ENCODE results near the gene TMEM240.
"Not testable (repeated sequence)": the region's sequence is repeated elsewhere in the genome, so short reads cannot be mapped to it uniquely, and the experiment has no call there.

TMEM240 gene

DNA sequence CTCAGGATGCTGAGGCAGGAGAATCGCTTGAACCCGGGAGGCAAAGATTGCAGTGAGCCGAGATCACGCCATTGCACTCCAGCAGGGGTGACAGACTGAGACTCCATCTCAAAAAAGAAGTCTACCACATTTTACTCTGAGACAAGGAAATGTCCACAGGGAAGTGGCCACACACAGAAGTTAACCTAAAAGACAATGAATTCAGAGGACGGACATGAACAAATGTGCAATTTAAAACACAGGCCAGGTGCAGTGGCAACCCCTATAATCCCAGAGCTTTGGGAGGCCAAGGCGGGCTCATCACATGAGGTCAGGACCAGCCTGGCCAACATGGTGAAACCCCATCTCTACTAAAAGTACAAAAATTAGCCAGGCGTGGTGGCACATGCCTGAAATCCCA, 17.3 kb upstream of the TMEM240 start:
- not testable (repeated sequence) for DNase-seq (ENCODE audit: low read depth in 1 of 2, low spot score in 1 of 2)

DNA sequence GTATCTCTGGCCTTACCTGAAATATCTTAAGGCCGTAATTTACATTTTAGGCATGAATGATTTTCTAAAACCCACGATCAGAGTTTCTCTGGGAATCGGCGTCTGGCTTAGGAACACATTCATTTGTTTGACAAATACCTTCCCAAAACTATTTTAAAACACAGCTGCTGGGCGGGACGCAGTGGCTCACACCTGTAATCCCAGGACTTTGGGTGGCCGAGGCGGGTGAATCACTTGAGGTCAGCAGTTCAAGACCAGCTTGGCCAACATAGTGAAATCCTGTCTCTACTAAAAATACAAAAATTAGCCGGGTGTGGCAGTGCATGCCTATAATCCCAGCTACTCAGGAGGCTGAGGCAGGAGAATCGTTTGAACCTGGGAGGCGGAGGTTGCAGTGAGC, 16.5 kb upstream of the TMEM240 start:
- DNase-seq (ENCODE audit: low read depth in 1 of 2, low spot score in 1 of 2): not testable (repeated sequence)

GRCh38 chr1:1556505-1556904, 16.1 kb upstream of the TMEM240 start:
- no peak for DNase-seq (ENCODE audit: low read depth in 1 of 2, low spot score in 1 of 2)

DNA sequence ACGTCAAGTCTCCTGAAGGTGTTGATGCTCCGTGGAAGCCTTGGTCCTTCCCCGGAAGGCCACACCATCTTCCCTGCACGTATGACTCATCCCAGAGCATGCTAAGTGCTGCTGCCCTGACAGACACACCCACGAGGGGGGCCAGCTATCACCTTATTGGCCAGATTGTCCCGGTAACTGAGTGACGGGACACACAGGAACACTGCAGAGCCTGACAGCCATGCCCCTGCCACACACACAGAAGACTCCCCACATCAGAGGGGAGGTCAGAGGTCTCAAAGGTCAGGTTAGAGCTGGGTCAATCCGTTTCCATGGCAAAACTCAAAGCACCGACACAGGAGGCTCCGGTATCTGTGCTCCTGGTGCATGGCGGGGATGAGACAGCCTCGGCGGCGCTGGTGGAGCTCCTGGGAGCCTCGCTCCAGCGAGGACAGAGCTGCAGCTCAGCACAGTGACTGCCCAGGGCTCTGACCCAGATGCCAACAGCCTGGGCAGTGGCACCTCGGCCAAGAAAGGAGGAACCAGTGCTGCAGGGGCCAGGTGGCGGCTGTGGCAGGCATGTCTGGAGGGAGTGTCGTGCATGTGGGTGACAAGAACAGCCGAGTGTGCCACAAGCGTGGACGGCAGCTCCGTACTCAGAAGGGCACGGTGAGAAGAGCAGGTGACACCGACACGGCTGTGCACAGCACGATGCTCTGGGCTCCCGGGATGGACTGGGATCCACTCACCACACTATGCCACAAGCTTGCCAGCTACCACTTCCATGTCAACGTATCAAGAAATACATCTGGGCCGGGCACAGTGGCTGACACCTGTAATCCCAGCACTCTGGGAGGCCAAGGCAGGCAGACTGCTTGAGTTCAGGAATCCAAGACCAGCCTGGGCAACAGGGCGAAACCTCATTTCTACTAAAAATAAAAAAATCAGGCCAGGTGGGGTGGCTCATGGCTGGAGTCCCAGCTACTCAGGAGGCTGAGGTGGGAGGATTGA, 14.8 kb upstream of the TMEM240 start:
- no peak for DNase-seq (ENCODE audit: low read depth in 1 of 2, low spot score in 1 of 2)

DNA sequence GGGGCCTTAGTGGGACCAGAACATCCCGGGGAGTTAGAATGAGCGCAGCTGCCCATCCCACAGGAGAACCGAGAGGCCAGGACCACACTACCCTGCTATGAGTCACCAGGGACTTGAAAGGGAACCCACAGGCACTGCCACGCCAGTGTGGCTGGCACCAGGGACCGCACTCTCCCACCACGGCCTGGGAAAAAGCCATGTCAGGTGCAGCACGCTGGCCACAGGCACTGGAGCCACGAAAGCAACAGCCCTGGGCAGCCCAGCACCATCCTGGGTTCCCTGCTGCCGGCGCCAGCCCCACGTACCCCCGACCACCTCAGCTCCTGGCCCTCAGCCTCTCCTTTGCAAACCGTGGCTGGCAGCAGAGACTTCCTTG, 14.1 kb upstream of the TMEM240 start:
- no peak for DNase-seq (ENCODE audit: low read depth in 1 of 2, low spot score in 1 of 2)

- DNase-seq (ENCODE audit: low read depth in 1 of 2, low spot score in 1 of 2): no peak
Measured at GRCh38 chr1:1553821-1554494, 13.5 kb upstream of the TMEM240 start.

- no peak for DNase-seq (ENCODE audit: low read depth in 1 of 2, low spot score in 1 of 2)
Measured at GRCh38 chr1:1552263-1552639, 11.8 kb upstream of the TMEM240 start.

DNA sequence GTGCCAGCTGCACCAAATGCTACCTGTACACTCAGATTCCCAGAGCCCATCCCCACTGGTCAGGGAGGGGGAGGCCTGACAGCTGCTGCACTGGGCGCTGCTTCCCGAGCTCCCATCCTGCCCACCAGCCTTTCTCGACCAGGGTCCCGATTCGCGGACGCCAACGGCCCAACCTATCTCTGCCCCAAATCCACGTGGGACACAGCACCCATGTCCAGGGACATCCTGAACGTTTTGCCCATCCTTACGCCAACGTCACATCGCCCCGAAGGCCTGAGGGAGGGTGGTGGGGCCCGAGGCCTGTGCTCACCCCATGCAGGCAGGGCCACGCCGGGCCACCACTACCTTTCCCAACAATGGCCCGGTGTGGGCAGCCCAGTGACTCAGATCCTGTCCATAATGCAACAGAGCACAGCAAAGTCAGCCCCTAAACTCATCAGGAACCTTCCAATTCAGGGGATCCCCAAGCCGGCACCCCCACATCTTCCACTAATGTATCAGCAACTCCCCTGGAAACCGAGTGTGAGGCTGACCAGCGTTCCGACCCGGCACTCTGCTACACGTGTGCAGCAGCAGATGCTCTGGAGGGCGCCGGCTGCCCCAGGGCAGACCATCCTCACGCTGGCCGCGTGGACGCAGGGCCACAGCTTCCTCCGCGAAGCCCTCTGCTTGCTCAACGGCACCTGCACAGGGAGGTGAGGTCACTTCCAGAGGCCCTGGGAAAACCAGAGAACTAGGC, 11.3 kb upstream of the TMEM240 start:
- no peak for DNase-seq (ENCODE audit: low read depth in 1 of 2, low spot score in 1 of 2)

GRCh38 chr1:1550591-1551432, 10.4 kb upstream of the TMEM240 start:
- no peak for DNase-seq (ENCODE audit: low read depth in 1 of 2, low spot score in 1 of 2)

DNA sequence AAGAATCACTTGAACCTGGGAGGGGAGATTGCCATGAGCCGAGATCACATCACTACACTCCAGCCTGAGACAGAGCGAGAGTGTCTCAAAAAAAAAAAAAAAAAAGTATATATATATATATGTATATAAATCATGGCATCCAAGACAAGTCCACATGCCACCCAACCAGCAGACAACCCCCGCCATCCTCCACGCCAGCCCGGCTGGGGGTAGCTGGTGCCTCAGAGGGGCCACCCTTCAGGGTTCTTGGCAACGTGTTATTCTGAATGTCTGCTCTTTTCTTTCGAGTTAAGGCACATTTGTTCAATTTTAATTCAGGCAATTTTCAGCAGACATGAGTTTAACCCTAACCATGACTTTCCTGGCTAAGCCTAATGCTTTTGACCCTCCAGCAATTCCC, 9.7 kb upstream of the TMEM240 start:
- DNase-seq (ENCODE audit: low read depth in 1 of 2, low spot score in 1 of 2): no peak

GRCh38 chr1:1548591-1548990, 8.2 kb upstream of the TMEM240 start:
- DNase-seq (ENCODE audit: low read depth in 1 of 2, low spot score in 1 of 2): no peak

DNA sequence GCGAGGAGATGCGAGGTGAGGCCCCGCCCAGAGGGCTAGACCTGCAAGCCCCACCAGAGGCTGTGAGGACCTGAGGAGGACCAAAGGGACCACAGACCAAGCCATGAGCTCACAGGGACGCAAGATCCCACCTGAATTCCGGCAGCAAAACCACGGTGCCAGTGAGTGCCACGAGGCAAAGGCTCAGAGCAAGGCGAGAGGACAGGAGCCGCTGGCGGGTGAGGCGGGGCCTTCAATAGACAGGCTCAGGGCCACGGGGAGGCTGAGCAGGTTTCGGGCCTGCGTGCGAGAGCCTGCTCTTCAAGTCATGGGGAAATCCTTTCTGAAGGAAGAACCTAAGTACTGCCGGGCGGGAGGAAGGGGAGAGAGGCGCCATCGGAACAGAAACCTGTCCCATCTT, 7.1 kb upstream of the TMEM240 start:
- DNase-seq (ENCODE audit: low read depth in 1 of 2, low spot score in 1 of 2): no peak

- no peak for DNase-seq (ENCODE audit: low read depth in 1 of 2, low spot score in 1 of 2)
Measured at GRCh38 chr1:1547011-1547410, 6.6 kb upstream of the TMEM240 start.

GRCh38 chr1:1545946-1546737, 5.7 kb upstream of the TMEM240 start:
- DNase-seq (ENCODE audit: low read depth in 1 of 2, low spot score in 1 of 2): no peak

GRCh38 chr1:1544544-1544943, 4.1 kb upstream of the TMEM240 start:
- no peak for DNase-seq (ENCODE audit: low read depth in 1 of 2, low spot score in 1 of 2)

- no peak for DNase-seq (ENCODE audit: low read depth in 1 of 2, low spot score in 1 of 2)
Measured at GRCh38 chr1:1543706-1544099, 3.3 kb upstream of the TMEM240 start.

DNA sequence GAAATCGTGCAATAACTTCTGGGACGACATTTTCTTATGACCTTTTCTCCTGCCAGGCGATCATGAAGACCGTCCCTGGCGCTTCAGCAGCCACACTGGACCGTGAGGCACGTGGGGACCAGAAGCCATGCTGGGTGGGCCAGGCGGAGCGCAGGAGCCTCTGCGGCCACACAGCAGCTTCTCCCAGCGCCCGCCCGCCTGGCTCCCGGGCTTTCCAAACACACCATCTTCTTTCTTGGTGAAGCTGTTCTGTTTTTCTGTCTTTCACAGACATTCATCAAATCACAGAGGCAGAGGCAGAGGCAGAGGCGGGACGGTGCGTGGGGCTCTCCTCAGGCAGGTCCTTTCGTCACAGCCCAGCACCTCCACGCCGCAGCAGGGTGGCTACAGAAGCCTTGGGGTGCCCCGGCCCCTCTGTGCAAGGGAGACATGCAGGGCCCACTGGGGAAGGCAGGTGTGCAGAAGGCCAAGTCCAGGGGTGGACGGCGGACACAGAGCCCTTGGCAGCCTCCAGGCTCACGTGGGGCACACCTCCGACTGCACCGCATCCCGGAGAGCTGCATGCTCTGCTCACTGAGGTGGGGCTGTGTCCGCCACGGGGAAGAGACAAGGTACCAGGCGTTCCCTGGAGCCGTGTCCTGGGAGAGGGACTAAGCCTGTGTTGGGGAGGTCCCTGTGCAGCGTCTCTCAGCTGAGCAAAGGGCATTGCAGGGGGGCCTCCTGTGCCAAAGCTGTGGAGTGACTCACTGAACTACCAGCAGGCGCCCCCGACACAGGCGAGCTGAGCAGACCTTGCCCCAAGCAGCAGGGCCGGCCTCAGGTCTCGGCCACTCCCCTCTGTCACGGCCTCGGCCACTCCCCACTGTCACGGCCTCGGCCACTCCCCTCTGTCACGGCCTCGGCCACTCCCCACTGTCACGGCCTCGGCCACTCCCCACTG, 2.6 kb upstream of the TMEM240 start:
- DNase-seq (ENCODE audit: low read depth in 1 of 2, low spot score in 1 of 2): no peak

- DNase-seq (ENCODE audit: low read depth in 1 of 2, low spot score in 1 of 2): no peak
Measured at GRCh38 chr1:1541956-1542765, 1.7 kb upstream of the TMEM240 start.
